ENCODE measurements around the gene NMRK2.

NMRK2 gene

DNA sequence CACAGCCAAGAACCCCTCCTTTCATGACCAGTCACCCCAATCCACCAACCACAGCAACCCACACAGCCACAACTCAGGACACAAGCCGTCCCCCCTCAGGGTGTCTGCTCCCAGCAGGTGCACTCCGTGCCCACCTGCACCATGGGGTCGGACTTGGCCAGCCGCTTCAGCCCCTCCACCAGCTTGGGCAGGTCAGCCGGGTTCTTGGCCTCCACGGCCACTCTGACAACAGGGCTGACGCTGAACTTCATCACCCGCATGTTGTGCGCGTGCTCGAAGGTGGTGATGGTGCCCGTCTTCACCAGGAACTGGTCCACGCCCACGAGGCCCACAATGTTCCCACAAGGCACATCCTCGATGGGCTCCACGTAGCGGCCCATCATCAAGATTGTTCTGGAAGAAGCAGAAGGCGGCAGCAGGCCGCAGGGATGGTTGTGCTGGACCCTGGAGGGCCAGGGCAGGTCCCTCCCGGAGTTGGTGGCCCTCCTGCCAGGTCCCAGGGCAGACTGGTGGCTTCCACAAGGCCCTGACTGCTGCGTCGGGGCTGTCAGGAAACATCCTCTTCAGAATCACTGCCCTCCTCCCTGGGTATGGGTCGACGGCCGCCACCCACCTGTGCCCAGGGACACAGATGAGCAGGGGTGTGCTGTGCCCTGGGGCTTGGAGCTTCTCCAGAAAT, 46.9 kb downstream of the NMRK2 start:
- no peak overlapping the region for H3K27ac Mint-ChIP-seq
- no peaks in the 10 kb centered on the region for H3K9me3 Mint-ChIP-seq
- H3K36me3 Mint-ChIP-seq (ENCODE audit: low read depth), result peaks cover 71% of the 10 kb centered on the region
- H3K4me3 Mint-ChIP-seq, result no peak overlapping the region
- no peaks in the 10 kb centered on the region for H3K27me3 Mint-ChIP-seq (ENCODE audit: low read depth, poor library complexity)
- DNase-seq, result peak; percentile 4
- peaks cover 24% of the 10 kb centered on the region for H3K4me1 Mint-ChIP-seq
- TF ChIP-seq, protein P1, sequence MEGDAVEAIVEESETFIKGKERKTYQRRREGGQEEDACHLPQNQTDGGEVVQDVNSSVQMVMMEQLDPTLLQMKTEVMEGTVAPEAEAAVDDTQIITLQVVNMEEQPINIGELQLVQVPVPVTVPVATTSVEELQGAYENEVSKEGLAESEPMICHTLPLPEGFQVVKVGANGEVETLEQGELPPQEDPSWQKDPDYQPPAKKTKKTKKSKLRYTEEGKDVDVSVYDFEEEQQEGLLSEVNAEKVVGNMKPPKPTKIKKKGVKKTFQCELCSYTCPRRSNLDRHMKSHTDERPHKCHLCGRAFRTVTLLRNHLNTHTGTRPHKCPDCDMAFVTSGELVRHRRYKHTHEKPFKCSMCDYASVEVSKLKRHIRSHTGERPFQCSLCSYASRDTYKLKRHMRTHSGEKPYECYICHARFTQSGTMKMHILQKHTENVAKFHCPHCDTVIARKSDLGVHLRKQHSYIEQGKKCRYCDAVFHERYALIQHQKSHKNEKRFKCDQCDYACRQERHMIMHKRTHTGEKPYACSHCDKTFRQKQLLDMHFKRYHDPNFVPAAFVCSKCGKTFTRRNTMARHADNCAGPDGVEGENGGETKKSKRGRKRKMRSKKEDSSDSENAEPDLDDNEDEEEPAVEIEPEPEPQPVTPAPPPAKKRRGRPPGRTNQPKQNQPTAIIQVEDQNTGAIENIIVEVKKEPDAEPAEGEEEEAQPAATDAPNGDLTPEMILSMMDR (IDR thresholded peaks at IDR 0.05), result no peak

DNA sequence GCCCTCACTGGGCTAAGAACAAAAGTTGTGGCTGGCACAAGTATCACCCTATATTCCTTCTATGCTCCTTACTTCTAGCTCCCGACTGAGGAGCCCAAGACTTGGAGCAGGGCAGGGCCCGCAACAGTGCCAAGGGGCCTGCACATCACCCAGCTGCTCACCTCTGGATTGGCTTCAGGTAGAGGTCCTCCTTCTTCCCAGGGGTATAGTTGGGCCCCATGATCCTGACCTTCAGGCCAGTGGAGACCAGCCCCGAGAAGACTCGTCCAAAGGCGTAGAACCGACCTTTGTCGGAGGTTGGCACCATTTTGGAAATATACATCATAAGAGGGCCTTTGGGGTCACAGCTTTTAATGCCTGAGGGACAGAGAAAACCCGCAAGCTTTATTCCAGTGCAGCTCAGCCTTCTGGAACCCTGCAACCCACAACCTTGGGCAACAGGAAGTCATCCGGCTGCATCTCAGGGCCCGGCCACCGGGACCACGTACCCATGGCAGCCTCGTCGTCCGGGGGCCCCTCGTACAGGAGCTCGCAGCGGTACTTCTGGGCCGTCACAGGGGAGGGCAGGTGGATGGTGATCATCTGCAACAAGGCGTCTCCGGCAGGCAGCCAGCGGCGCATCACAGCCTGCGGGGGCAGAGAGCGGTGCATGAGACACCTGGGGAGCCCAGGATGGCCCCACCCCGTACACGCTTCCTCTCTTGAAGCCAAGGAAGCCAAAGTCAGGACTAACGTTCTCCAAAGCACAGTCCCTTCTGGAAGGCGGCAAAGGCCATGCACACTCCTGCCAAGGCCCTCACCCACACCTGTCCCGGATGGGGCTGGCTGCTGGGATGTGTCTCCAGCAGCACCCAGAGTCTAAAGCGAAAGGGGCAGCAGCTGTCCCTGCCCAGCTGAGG, 47.7 kb downstream of the NMRK2 start:
- Mint-ChIP-seq H3K36me3 (ENCODE audit: low read depth) (peaks cover 70% of the 10 kb centered on the region), H3K9me3 (no peaks in the 10 kb centered on the region), H3K27ac (no peak overlapping the region), H3K4me1 (peaks cover 25% of the 10 kb centered on the region), H3K4me3 (no peak overlapping the region), H3K27me3 (ENCODE audit: low read depth, poor library complexity) (peaks cover 2% of the 10 kb centered on the region)
- TF ChIP-seq, protein P1 (IDR thresholded peaks at IDR 0.05), result no peak
- no peak for DNase-seq

DNA sequence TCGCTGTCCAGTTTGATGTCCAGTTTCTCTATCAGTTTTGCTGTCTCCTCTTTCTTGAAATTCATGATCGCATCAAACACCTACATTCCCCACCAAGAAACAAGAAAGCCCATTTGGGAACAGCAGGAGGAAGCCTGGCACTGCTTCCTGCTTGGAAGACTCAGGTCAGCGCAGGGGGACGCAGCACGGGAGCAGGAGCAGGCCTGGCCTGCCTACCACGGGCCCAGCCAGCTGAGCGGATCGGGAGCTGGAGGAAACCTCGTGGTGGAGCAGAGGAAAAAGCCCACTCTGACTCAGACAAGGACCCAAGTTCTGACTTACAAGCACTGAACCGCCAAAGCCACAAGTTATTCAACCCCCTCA, 48.5 kb downstream of the NMRK2 start:
- H3K4me1 Mint-ChIP-seq, result peaks cover 32% of the 10 kb centered on the region
- H3K36me3 Mint-ChIP-seq (ENCODE audit: low read depth), result peaks cover 63% of the 10 kb centered on the region
- no peaks in the 10 kb centered on the region for H3K9me3 Mint-ChIP-seq
- DNase-seq, result no peak
- no peak overlapping the region for H3K27ac Mint-ChIP-seq
- no peak overlapping the region for H3K4me3 Mint-ChIP-seq
- TF ChIP-seq, protein P1 (IDR thresholded peaks at IDR 0.05), result no peak
- peaks cover 9% of the 10 kb centered on the region for H3K27me3 Mint-ChIP-seq (ENCODE audit: low read depth, poor library complexity)

DNA sequence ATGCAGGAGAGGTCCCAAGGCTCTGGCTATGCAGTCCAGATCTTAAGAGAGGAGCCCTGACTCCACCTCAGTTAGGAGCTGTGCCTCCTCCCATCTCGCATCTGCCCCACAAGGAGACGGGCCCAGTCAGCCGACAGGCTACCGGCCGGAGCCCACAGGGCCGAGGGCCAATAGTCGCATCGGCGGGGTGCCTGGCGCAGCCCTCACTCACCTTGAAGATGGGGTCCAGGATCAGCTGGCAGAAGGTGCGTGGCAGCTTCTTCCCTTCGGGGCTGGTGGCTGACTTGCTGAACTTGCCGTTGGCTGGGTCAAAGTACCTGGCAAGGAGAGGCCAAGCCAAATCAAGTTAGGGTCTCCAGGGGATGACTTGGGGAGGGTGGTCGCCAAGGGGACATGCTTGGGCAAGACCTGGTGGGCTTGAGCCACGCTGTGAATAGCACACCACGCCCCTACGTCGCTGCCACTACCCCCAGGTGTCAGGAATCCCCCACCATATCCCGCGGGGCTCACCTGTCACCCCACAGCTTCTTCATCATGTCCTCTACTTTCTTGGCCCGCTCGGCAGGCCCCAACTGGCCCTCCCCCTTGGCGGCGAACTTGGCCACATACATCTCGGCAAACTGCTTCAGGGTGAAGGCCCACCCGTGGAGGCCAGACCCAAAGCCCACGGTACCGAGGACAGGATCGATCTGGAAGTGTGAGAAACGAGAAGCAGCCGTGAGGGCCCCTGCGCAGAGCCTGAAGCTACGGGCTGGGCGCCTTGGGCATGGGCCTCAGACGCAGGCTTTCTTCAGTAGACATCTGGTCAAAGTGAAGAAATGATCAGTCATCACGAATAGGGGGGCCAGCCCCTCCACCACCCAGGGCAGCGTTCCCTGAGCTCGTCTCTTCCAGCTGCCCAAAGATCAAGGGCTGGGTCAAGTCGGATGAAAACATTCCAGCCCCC, 49.1 kb downstream of the NMRK2 start:
- peak overlapping the region; percentile 95 for H3K27ac Mint-ChIP-seq
- peaks cover 38% of the 10 kb centered on the region for H3K4me1 Mint-ChIP-seq
- H3K36me3 Mint-ChIP-seq (ENCODE audit: low read depth), result peaks cover 59% of the 10 kb centered on the region
- DNase-seq, result no peak
- no peaks in the 10 kb centered on the region for H3K9me3 Mint-ChIP-seq
- peaks cover 16% of the 10 kb centered on the region for H3K27me3 Mint-ChIP-seq (ENCODE audit: low read depth, poor library complexity)
- H3K4me3 Mint-ChIP-seq, result peak overlapping the region; percentile 11
- TF ChIP-seq, protein P1 (IDR thresholded peaks at IDR 0.05), result no peak

DNA sequence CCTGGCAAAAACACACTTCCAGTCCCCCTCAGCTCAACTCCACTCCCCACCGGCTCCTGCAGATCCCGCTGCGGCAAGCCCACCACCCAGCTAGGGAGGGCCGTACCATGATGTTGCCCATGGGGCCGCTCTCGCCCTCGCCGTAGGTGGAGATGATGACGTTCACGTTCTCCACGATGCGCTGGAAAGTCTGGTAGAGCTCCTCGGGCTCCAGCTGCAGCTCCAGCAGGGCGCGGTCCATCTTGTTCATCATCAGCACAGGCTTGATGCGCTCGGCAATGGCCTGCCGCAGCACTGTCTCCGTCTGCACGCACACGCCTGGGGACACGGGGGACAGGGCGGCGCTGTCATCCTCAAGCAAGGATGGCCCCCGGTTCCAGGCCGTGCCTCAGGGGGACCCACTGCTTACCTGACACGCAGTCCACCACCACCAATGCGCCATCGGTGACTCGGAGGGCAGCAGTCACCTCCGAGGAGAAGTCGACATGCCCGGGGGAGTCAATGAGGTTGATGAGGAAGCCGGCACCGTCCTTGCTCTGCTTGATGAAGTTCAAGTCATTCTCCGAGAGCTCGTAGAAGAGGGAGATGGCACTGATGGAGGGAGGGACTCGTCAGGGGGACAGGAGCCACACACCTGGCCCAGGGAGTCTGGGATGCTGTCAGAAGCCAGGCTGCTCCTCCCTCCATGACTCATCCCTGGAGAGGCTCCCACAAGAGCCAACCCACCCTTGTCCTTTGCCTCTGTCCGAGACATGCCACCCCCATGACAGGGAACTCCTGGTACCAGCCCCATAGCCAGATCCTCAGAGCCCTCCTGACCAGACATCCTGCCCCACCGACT, 50.1 kb downstream of the NMRK2 start:
- TF ChIP-seq, protein P1 (IDR thresholded peaks at IDR 0.05), result no peak
- H3K4me1 Mint-ChIP-seq, result peaks cover 42% of the 10 kb centered on the region
- H3K27ac Mint-ChIP-seq, result peak overlapping the region; percentile 95
- DNase-seq, result no peak
- peak overlapping the region; percentile 99 for H3K4me3 Mint-ChIP-seq
- H3K27me3 Mint-ChIP-seq (ENCODE audit: low read depth, poor library complexity), result peaks cover 24% of the 10 kb centered on the region
- no peaks in the 10 kb centered on the region for H3K9me3 Mint-ChIP-seq
- peaks cover 50% of the 10 kb centered on the region for H3K36me3 Mint-ChIP-seq (ENCODE audit: low read depth)

Measured in nephron progenitor cell (in vitro differentiated cells).